Measurements from ENCODE around the gene ISG20L2. TPM values are rescaled to one million over a fixed set of nuclear protein-coding genes. Genes with fewer than 3 reads are reported as not detected.
A peak's percentile ranks its signal among the peaks of the same experiment; 100 is the strongest.

ISG20L2 gene
- total and polyA plus RNA-seq, 2 experiments from 2014 or later = 16.4 to 22.4 TPM

DNA sequence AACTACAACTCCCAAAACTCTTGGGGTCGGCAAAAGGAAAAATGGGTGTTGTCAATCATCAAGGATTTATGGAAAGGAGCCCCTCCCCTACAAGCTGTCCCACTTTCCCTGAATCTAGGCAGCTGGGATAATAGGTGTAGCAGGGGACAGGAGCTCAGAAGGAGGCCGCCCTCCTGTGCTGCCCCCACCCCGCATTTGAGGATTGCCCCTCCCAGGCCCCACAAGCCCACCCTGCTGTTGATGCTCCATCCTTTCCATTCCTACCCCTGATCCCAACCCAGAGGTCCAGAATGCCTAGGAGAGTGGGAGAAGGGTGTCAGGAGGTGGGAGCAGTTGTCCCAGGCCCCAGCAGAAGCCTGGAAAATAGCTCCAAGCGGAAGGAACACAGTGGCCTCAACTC lies 14.2 kb upstream of the ISG20L2 start:
- H3K27ac ChIP-seq = no peak overlapping the region
- DNase-seq (ENCODE audit: low spot score) = no peak
- H2AFZ ChIP-seq = no peak overlapping the region
- no peaks in the 10 kb centered on the region for H4K20me1 ChIP-seq (ENCODE audit: insufficient read depth, poor library complexity, severe bottlenecking)
- WGBS (ENCODE audit: low lambda C conversion rate, missing lambda C conversion rate) = 91% methylated on average over 4 of the region's 4 CpGs
- TF ChIP-seq, protein P1, sequence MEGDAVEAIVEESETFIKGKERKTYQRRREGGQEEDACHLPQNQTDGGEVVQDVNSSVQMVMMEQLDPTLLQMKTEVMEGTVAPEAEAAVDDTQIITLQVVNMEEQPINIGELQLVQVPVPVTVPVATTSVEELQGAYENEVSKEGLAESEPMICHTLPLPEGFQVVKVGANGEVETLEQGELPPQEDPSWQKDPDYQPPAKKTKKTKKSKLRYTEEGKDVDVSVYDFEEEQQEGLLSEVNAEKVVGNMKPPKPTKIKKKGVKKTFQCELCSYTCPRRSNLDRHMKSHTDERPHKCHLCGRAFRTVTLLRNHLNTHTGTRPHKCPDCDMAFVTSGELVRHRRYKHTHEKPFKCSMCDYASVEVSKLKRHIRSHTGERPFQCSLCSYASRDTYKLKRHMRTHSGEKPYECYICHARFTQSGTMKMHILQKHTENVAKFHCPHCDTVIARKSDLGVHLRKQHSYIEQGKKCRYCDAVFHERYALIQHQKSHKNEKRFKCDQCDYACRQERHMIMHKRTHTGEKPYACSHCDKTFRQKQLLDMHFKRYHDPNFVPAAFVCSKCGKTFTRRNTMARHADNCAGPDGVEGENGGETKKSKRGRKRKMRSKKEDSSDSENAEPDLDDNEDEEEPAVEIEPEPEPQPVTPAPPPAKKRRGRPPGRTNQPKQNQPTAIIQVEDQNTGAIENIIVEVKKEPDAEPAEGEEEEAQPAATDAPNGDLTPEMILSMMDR (IDR thresholded peaks at IDR 0.05; ENCODE audit: poor library complexity) = no peak
- TF ChIP-seq EZH2phosphoT487 (IDR thresholded peaks at IDR 0.05; ENCODE audit: low read depth, severe bottlenecking, unreplicated experiment) (no peak), EZH2 (IDR thresholded peaks at IDR 0.05; ENCODE audit: borderline replicate concordance) (no peak)
- peaks cover 49% of the 10 kb centered on the region for H3K79me2 ChIP-seq
- no peak overlapping the region for H3K4me3 ChIP-seq
- no peaks in the 10 kb centered on the region for H3K27me3 ChIP-seq
- no peaks in the 10 kb centered on the region for H3K9me3 ChIP-seq (ENCODE audit: low read depth)
- no peaks in the 10 kb centered on the region for H3K9me2 ChIP-seq (replicated peaks; ENCODE audit: insufficient read depth)
- H3K4me2 ChIP-seq = no peak overlapping the region
- H3K36me3 ChIP-seq (replicated peaks; ENCODE audit: insufficient read depth, low read depth) = no peaks in the 10 kb centered on the region
- peaks cover 32% of the 10 kb centered on the region for H3K4me1 ChIP-seq (ENCODE audit: insufficient read depth)

DNA sequence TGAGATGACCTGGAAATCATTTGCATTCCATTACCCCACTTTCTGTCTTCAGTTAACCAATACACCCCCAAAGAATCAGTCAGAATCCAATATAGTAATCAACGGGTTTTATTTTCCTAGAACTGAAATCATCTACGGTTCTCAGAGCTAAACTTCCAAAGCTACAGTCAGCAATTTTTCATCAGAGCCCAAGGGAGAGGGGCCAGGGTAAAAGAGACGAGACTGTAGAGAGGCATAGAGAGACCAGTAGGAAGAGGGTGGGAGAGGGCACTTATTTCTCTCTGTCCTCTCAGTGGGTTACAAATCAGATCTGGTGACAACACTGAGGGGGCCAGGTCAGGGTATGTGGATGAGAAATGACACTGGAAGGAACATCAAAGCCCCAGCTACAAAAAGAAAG lies 13.5 kb upstream of the ISG20L2 start:
- Histone ChIP-seq H3K4me2 (peak overlapping the region; percentile 72), H4K20me1 (ENCODE audit: insufficient read depth, poor library complexity, severe bottlenecking) (no peaks in the 10 kb centered on the region), H3K4me3 (no peak overlapping the region), H3K27me3 (no peaks in the 10 kb centered on the region), H3K4me1 (ENCODE audit: insufficient read depth) (peaks cover 25% of the 10 kb centered on the region), H3K9me3 (ENCODE audit: low read depth) (no peaks in the 10 kb centered on the region), H2AFZ (no peak overlapping the region), H3K9me2 (replicated peaks; ENCODE audit: insufficient read depth) (no peaks in the 10 kb centered on the region), H3K27ac (peak overlapping the region; percentile 89), H3K79me2 (peaks cover 42% of the 10 kb centered on the region), H3K36me3 (replicated peaks; ENCODE audit: insufficient read depth, low read depth) (no peaks in the 10 kb centered on the region)
- no peak for TF ChIP-seq EZH2phosphoT487 (IDR thresholded peaks at IDR 0.05; ENCODE audit: low read depth, severe bottlenecking, unreplicated experiment)
- TF ChIP-seq EZH2 (IDR thresholded peaks at IDR 0.05; ENCODE audit: borderline replicate concordance) = no peak
- TF ChIP-seq, protein P1 (IDR thresholded peaks at IDR 0.05; ENCODE audit: poor library complexity) = no peak
- 94% methylated on average over 3 of the region's 3 CpGs for WGBS (ENCODE audit: low lambda C conversion rate, missing lambda C conversion rate)
- no peak for DNase-seq (ENCODE audit: low spot score)

- peak overlapping the region; percentile 39 for H2AFZ ChIP-seq
- TF ChIP-seq EZH2 (IDR thresholded peaks at IDR 0.05; ENCODE audit: borderline replicate concordance) = no peak
- no peak for TF ChIP-seq EZH2phosphoT487 (IDR thresholded peaks at IDR 0.05; ENCODE audit: low read depth, severe bottlenecking, unreplicated experiment)
- TF ChIP-seq, protein P1 (IDR thresholded peaks at IDR 0.05; ENCODE audit: poor library complexity) = no peak
- peaks cover 39% of the 10 kb centered on the region for H3K79me2 ChIP-seq
- H3K4me3 ChIP-seq = no peak overlapping the region
- no peak for DNase-seq (ENCODE audit: low spot score)
- H4K20me1 ChIP-seq (ENCODE audit: insufficient read depth, poor library complexity, severe bottlenecking) = no peaks in the 10 kb centered on the region
- H3K27me3 ChIP-seq = no peaks in the 10 kb centered on the region
- H3K36me3 ChIP-seq (replicated peaks; ENCODE audit: insufficient read depth, low read depth) = no peaks in the 10 kb centered on the region
- H3K9me2 ChIP-seq (replicated peaks; ENCODE audit: insufficient read depth) = no peaks in the 10 kb centered on the region
- H3K4me1 ChIP-seq (ENCODE audit: insufficient read depth) = peaks cover 22% of the 10 kb centered on the region
- WGBS (ENCODE audit: low lambda C conversion rate, missing lambda C conversion rate) = 59% methylated on average over 8 of the region's 8 CpGs
- peak overlapping the region; percentile 89 for H3K27ac ChIP-seq
- peak overlapping the region; percentile 72 for H3K4me2 ChIP-seq
- no peaks in the 10 kb centered on the region for H3K9me3 ChIP-seq (ENCODE audit: low read depth)
Observed at GRCh38 chr1:156741481-156741983, 13.0 kb upstream of the ISG20L2 start.

Data from hepatocyte (in vitro differentiated cells).